ENCODE results near the gene PABPN1L.

PABPN1L gene

GRCh38 chr16:88874938-88875599 lies 8.6 kb upstream of the PABPN1L start:
- TF ChIP-seq HDGF (IDR thresholded peaks at IDR 0.05; ENCODE audit: borderline replicate concordance): no peak
- CTCF ChIA-PET: no interaction called here

DNA sequence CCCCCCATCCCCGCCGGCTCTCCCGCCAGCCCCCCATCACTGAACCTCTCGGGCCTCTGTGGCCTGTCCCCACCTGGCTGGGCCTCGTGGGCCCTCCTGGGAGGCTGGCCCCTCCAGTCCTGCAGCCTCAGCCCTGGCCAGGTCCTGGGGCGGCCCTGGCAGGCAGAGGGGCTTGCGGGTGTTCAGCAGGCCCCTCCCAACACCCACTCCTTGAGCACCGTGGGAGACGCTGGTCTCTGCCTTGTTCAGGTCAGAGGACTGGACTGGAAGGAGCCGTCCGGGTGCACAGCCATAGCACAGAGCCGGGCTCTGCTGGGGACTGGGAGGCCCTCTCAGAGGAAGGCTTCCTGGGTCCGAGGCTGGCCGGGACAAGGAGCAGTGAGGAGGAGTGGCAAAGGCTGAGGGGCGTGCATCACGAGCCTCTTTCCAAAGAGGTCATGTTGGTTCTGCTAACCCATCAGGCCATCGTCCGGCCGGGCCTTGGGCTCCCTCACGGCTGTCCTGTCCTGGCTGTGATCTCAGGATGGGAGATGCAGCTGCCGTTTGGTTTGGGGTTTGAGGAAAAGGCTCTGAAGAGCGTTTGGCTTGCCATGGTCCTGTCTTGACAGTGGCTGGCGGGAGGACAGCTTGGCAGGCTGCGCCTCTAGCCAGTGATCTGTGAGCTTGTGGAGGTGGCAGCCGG lies 6.3 kb upstream of the PABPN1L start:
- DNase-seq (ENCODE audit: extremely low spot score): no peak
- no peak for TF ChIP-seq FOXM1 (IDR thresholded peaks at IDR 0.05; ENCODE audit: borderline replicate concordance)
- TF ChIP-seq L3MBTL2 (conservative IDR thresholded peaks at IDR 0.05): no peak
- no peak for TF ChIP-seq HDGF (IDR thresholded peaks at IDR 0.05; ENCODE audit: borderline replicate concordance)
- no peak for TF ChIP-seq TARDBP (IDR thresholded peaks at IDR 0.05)
- TF ChIP-seq ZNF384 (IDR thresholded peaks at IDR 0.05): no peak
- TF ChIP-seq SP1 (IDR thresholded peaks at IDR 0.05): no peak
- TF ChIP-seq PKNOX1 (IDR thresholded peaks at IDR 0.05): no peak
- TF ChIP-seq SUZ12 (IDR thresholded peaks at IDR 0.05): no peak
- TF ChIP-seq LEF1 (IDR thresholded peaks at IDR 0.05; ENCODE audit: borderline replicate concordance): no peak
- TF ChIP-seq NFRKB (IDR thresholded peaks at IDR 0.05): no peak
- no peak for TF ChIP-seq ARNT (IDR thresholded peaks at IDR 0.05)
- no peak for TF ChIP-seq ELF4 (IDR thresholded peaks at IDR 0.05)
- TF ChIP-seq FOXA1 (IDR thresholded peaks at IDR 0.05): no peak
- no peak for TF ChIP-seq BHLHE40 (IDR thresholded peaks at IDR 0.05; ENCODE audit: borderline replicate concordance)
- TF ChIP-seq CTBP1 (IDR thresholded peaks at IDR 0.05; ENCODE audit: borderline replicate concordance): no peak
- no peak for TF ChIP-seq FOXK2 (IDR thresholded peaks at IDR 0.05)
- POLR2A ChIA-PET: no interaction called here
- CTCF ChIA-PET: no interaction called here

More at GRCh38 chr16:88874938-88875599, 8.6 kb upstream of the PABPN1L start:
- POLR2A ChIA-PET: no interaction called here
- no peak for DNase-seq (ENCODE audit: extremely low spot score)

DNA sequence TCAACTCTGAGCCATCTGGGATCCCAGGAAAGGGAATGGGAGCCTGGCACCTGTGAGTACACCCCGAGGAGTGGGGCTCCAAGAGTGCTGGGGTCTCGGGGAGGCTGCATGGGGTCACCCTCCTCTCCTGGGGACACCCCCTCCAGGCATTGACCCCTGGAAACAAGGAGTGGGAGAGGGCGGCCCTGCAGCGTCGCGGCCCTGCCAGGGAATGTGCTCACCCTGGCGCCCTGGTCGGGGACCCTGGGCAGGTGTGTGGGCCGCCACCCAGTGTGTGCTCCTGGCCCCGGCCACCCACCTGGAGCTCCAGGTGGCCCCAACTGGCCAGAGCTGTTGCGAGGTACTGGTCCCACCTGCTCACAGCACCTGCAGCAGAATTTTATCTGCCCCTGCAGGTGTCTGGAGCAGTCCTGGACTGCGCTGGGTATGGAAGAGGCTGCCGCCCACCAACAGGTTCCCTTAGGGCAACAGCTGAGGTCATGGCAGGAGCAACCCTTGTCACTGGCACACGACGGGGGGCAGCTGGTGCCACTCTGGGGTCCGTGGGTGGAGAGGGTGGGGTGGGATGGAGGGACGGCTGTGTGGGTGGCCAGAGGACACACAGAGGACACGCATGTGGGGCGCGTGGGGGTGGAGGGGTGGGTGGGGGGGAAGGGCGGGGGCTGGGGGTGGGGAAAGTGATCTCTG lies 5.4 kb upstream of the PABPN1L start:
- TF ChIP-seq CTBP1 (IDR thresholded peaks at IDR 0.05; ENCODE audit: borderline replicate concordance) (no peak), LEF1 (IDR thresholded peaks at IDR 0.05; ENCODE audit: borderline replicate concordance) (no peak), ARNT (IDR thresholded peaks at IDR 0.05) (no peak), L3MBTL2 (conservative IDR thresholded peaks at IDR 0.05) (no peak), PKNOX1 (IDR thresholded peaks at IDR 0.05) (no peak), BHLHE40 (IDR thresholded peaks at IDR 0.05; ENCODE audit: borderline replicate concordance) (no peak), FOXA1 (IDR thresholded peaks at IDR 0.05) (no peak), FOXK2 (IDR thresholded peaks at IDR 0.05) (no peak), TARDBP (IDR thresholded peaks at IDR 0.05) (no peak), HDGF (IDR thresholded peaks at IDR 0.05; ENCODE audit: borderline replicate concordance) (no peak), NFRKB (IDR thresholded peaks at IDR 0.05) (no peak), ZNF384 (IDR thresholded peaks at IDR 0.05) (no peak), FOXM1 (IDR thresholded peaks at IDR 0.05; ENCODE audit: borderline replicate concordance) (no peak), SP1 (IDR thresholded peaks at IDR 0.05) (no peak), SUZ12 (IDR thresholded peaks at IDR 0.05) (no peak), ELF4 (IDR thresholded peaks at IDR 0.05) (no peak)
- no peak for DNase-seq (ENCODE audit: extremely low spot score)
- CTCF ChIA-PET: no interaction called here
- POLR2A ChIA-PET: no interaction called here

DNA sequence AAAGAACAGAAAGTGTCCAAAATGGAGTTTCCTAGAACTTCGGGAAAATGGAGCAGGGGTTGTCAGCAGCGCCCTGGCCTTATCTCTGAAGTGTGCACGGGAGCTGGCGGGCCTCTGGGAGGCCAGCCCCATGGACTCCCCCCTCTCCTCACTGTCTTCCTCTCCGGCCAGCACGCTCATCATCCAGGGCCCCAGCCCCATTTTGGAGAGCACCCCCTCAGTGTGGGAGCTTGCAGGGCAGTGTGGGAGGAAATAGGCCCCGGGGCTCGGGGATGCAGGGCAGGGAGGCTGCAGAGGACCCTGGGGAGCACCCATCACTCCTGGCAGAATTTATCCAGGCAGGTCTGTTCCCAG lies 4.9 kb upstream of the PABPN1L start:
- no peak for DNase-seq (ENCODE audit: extremely low spot score)
- ChIA-PET POLR2A (no interaction called here), CTCF (no interaction called here)
- TF ChIP-seq ELF4 (IDR thresholded peaks at IDR 0.05) (no peak), CTBP1 (IDR thresholded peaks at IDR 0.05; ENCODE audit: borderline replicate concordance) (no peak), ARNT (IDR thresholded peaks at IDR 0.05) (no peak), L3MBTL2 (conservative IDR thresholded peaks at IDR 0.05) (no peak), FOXA1 (IDR thresholded peaks at IDR 0.05) (no peak), TARDBP (IDR thresholded peaks at IDR 0.05) (no peak), PKNOX1 (IDR thresholded peaks at IDR 0.05) (no peak), NFRKB (IDR thresholded peaks at IDR 0.05) (no peak), FOXK2 (IDR thresholded peaks at IDR 0.05) (no peak), SUZ12 (IDR thresholded peaks at IDR 0.05) (no peak), HDGF (IDR thresholded peaks at IDR 0.05; ENCODE audit: borderline replicate concordance) (no peak), SP1 (IDR thresholded peaks at IDR 0.05) (no peak), ZNF384 (IDR thresholded peaks at IDR 0.05) (no peak), LEF1 (IDR thresholded peaks at IDR 0.05; ENCODE audit: borderline replicate concordance) (no peak), FOXM1 (IDR thresholded peaks at IDR 0.05; ENCODE audit: borderline replicate concordance) (no peak), BHLHE40 (IDR thresholded peaks at IDR 0.05; ENCODE audit: borderline replicate concordance) (no peak)

GRCh38 chr16:88870608-88871348 lies 4.3 kb upstream of the PABPN1L start:
- DNase-seq (ENCODE audit: extremely low spot score): no peak
- POLR2A ChIA-PET: no interaction called here
- CTCF ChIA-PET: no interaction called here
- TF ChIP-seq L3MBTL2 (conservative IDR thresholded peaks at IDR 0.05) (no peak), NFRKB (IDR thresholded peaks at IDR 0.05) (no peak), SP1 (IDR thresholded peaks at IDR 0.05) (no peak), BHLHE40 (IDR thresholded peaks at IDR 0.05; ENCODE audit: borderline replicate concordance) (no peak), ZNF384 (IDR thresholded peaks at IDR 0.05) (no peak), PKNOX1 (IDR thresholded peaks at IDR 0.05) (no peak), CTBP1 (IDR thresholded peaks at IDR 0.05; ENCODE audit: borderline replicate concordance) (no peak), FOXK2 (IDR thresholded peaks at IDR 0.05) (no peak), HDGF (IDR thresholded peaks at IDR 0.05; ENCODE audit: borderline replicate concordance) (no peak)
